Sigmoid colon (tissue), 7 donors: ENCODE data around the gene KRT26. TPM values are rescaled to one million over a fixed set of nuclear protein-coding genes. Genes with fewer than 3 reads are reported as not detected.

Source experiments
- DNase-seq: peaks from one replicate; pipeline ENCODE4 v3.0.0-alpha.2; 2019
- H3K27ac ChIP-seq, 4 donors: fragments of 200-600 bp; sonication (generic); one replicate each; pipeline ENCODE4 v1.5.1; 2016 to 2019; ENCODE audit warnings: mild to moderate bottlenecking in 1 of 4
- H3K27me3 ChIP-seq, 3 donors: fragments of 200-600 bp; sonication (generic); one replicate each; pipeline ENCODE4 v1.5.1; 2019; ENCODE audit warnings: mild to moderate bottlenecking in 1 of 3
- H3K36me3 ChIP-seq, 4 donors: fragments of 200-600 bp; sonication (generic); one replicate each; pipeline ENCODE4 v1.5.1; 2016 to 2019
- H3K4me1 ChIP-seq, 4 donors: fragments of 200-600 bp; sonication (generic); one replicate each; pipeline ENCODE4 v1.5.1; 2017 to 2019
- H3K4me3 ChIP-seq, 4 donors: fragments of 200-600 bp; sonication (generic); one replicate each; pipeline ENCODE4 v1.5.1; 2017 to 2019; ENCODE audit warnings: mild to moderate bottlenecking in 2 of 4, moderate library complexity in 1 of 4
- H3K9me3 ChIP-seq, 4 donors: fragments of 200-600 bp in 3 of 4; sonication (generic) in 3 of 4; one replicate each; pipeline versions ENCODE4 v1.5.1 to v1.6.1; 2013 to 2019
- EP300 ChIP-seq, 4 donors: sonication (generic); formaldehyde crosslinking; IDR thresholded peaks; one replicate each; pipeline ENCODE4 v1.6.1; 2017; ENCODE audit warnings: antibody characterized with exemption in 4 of 4
- POLR2A ChIP-seq, 2 donors: fragments of 450-650 bp; IDR thresholded peaks; one replicate each; pipeline ENCODE4 v1.6.1; 2016; ENCODE audit warnings: antibody characterized with exemption in 2 of 2, mild to moderate bottlenecking in 2 of 2, moderate library complexity in 2 of 2
- POLR2AphosphoS5 ChIP-seq, 4 donors: sonication (generic); formaldehyde crosslinking; IDR thresholded peaks; one replicate each; pipeline ENCODE4 v1.6.1; 2017; ENCODE audit warnings: antibody characterized with exemption in 4 of 4
- WGBS, 2 donors: extraction: QIAGEN DNeasy Blood & Tissue Kit; methylation state at CpG; one replicate each; pipeline ENCODE4 v1.1.7; 2013; 5-methylcytosine and 5-hydroxymethylcytosine counted together
- intact Hi-C: fragments of 100-400 bp; cut with DNase I; formaldehyde crosslinking; loops from one replicate; pipeline ENCODE4 v1.15.1; 2023
- polyA plus RNA-seq, 3 donors: library from polyadenylated mRNA; stranded (reverse); fragments of 200-250 nt; gene quantifications; one replicate each; pipeline ENCODE4 v1.2.3, GENCODE V29; 2013
- total RNA-seq, 4 donors: library from RNA; depleted of rRNA; stranded (reverse); fragments of >200 nt; gene quantifications; one replicate each; pipeline ENCODE4 v1.1.0, GENCODE V29; 2016
- TF ChIP-seq, protein P1 (sequence below), 4 experiments: fragments of 450-650 bp in 3 of 4; fragments of 200-600 bp in 1 of 4; IDR thresholded peaks; one replicate each; pipeline ENCODE4 v1.5.1; 2016 to 2019; ENCODE audit warnings: antibody characterized with exemption in 4 of 4, mild to moderate bottlenecking in 3 of 4, moderate library complexity in 2 of 4
- donor health status: healthy with polysubstance abuse.
- donor health status: Bipolar disorder and iron deficiency.
- donor health status: healthy.

The KRT26 gene
- total and polyA plus RNA-seq, 7 donors = not detected

GRCh38 chr17:40800381-40800780, 28.4 kb upstream of the KRT26 start:
- TF ChIP-seq POLR2A (IDR thresholded peaks at IDR 0.05) (no peak), EP300 (IDR thresholded peaks at IDR 0.05) (no peak), POLR2AphosphoS5 (IDR thresholded peaks at IDR 0.05) (no peak)
- TF ChIP-seq, protein P1, sequence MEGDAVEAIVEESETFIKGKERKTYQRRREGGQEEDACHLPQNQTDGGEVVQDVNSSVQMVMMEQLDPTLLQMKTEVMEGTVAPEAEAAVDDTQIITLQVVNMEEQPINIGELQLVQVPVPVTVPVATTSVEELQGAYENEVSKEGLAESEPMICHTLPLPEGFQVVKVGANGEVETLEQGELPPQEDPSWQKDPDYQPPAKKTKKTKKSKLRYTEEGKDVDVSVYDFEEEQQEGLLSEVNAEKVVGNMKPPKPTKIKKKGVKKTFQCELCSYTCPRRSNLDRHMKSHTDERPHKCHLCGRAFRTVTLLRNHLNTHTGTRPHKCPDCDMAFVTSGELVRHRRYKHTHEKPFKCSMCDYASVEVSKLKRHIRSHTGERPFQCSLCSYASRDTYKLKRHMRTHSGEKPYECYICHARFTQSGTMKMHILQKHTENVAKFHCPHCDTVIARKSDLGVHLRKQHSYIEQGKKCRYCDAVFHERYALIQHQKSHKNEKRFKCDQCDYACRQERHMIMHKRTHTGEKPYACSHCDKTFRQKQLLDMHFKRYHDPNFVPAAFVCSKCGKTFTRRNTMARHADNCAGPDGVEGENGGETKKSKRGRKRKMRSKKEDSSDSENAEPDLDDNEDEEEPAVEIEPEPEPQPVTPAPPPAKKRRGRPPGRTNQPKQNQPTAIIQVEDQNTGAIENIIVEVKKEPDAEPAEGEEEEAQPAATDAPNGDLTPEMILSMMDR (IDR thresholded peaks at IDR 0.05) = no peak
- Histone ChIP-seq H3K4me1 (no peaks in the 10 kb centered on the region), H3K9me3 (no peaks in the 10 kb centered on the region), H3K27ac (no peak overlapping the region), H3K36me3 (no peaks in the 10 kb centered on the region), H3K27me3 (peaks cover 0 to 35% (median 7%) of the 10 kb centered on the region in 3 donors), H3K4me3 (no peak overlapping the region)
- DNase-seq = no peak
- 64 to 70% methylated on average over 1 of the region's 1 CpG for WGBS, 2 donors
- intact Hi-C loops = loop anchor here (5.0 kb wide), 2 partner anchors 747 to 862 kb away; no protein-coding TSS in a partner anchor

DNA sequence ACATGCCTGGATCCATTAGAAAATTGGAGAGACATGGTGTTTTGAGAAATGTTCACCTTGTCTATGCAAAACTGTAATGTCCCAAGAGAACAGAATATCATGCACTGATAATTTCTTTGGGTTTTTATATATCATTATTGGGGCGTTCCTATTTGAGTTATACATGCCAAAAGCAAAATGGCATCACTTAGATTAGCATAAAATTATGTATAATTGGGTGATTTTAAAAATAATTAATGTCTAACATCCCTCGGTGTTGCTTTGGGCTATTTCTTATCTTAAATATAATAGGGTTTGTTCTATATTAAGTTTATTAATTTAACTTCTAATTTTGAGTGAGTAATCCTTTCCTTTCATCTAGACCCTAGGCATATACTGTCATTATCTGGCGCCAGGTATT, 27.9 kb upstream of the KRT26 start, which contains the start of gene KRT28:
KRT28 (minus strand) TSS at position 101 of the 400 bp plus-strand sequence; CDS start at position 35, 66 bp downstream.
- H3K27ac ChIP-seq = no peak within 1 kb of the TSS
- WGBS, 2 donors = 78 to 86% methylated on average over 3 of the region's 3 CpGs
- H3K9me3 ChIP-seq = no peaks in the 10 kb centered on the region
- TF ChIP-seq POLR2A (IDR thresholded peaks at IDR 0.05) = no peak
- no peak for TF ChIP-seq POLR2AphosphoS5 (IDR thresholded peaks at IDR 0.05)
- TF ChIP-seq, protein P1 (IDR thresholded peaks at IDR 0.05) = no peak
- TF ChIP-seq EP300 (IDR thresholded peaks at IDR 0.05) = no peak
- H3K4me1 ChIP-seq = no peaks in the 10 kb centered on the region
- DNase-seq = no peak
- no peak within 1 kb of the TSS for H3K4me3 ChIP-seq
- no peaks in the 10 kb centered on the region for H3K36me3 ChIP-seq
- peaks cover 0 to 33% (median 7%) of the 10 kb centered on the region in 3 donors for H3K27me3 ChIP-seq
- intact Hi-C loops = loop anchor here (5.0 kb wide), 2 partner anchors 747 to 862 kb away; no protein-coding TSS in a partner anchor

DNA sequence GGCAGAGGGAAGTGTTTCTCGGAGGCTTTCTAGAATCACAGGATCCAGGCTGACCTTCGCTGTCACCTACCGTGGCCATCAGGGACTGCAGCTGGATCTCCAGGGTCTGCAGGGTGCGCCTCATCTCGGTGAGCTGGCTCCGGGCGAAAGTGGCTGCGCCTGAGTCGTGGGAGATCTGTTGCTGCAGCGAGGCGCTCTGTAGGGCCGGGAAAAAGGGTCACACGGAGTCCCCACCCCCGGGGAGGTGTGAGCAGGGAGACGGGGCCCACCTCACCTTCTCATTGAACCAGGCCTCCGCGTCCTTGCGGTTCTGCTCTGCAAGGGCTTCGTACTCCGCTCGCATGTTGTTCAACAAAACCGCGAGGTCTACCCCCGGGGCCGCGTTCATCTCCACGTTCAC, 24.8 kb upstream of the KRT26 start:
- H3K4me3 ChIP-seq = no peak overlapping the region
- H3K4me1 ChIP-seq = no peaks in the 10 kb centered on the region
- TF ChIP-seq, protein P1 (IDR thresholded peaks at IDR 0.05) = no peak
- TF ChIP-seq EP300 (IDR thresholded peaks at IDR 0.05) = no peak
- DNase-seq = no peak
- WGBS, 2 donors = 81 to 82% methylated on average over 27 of the region's 27 CpGs
- H3K36me3 ChIP-seq = no peaks in the 10 kb centered on the region
- no peaks in the 10 kb centered on the region for H3K9me3 ChIP-seq
- intact Hi-C loops = no loop called here
- peaks cover 0 to 30% (median 7%) of the 10 kb centered on the region in 3 donors for H3K27me3 ChIP-seq
- no peak overlapping the region for H3K27ac ChIP-seq

- 69 to 77% methylated on average over 10 of the region's 10 CpGs for WGBS, 2 donors
- intact Hi-C loops = no loop called here
- TF ChIP-seq POLR2AphosphoS5 (IDR thresholded peaks at IDR 0.05) (no peak), POLR2A (IDR thresholded peaks at IDR 0.05) (no peak), EP300 (IDR thresholded peaks at IDR 0.05) (no peak)
- TF ChIP-seq, protein P1 (IDR thresholded peaks at IDR 0.05) = no peak
- H3K36me3 ChIP-seq = no peaks in the 10 kb centered on the region
- H3K27me3 ChIP-seq = peaks cover 0 to 30% (median 7%) of the 10 kb centered on the region in 3 donors
- no peak overlapping the region for H3K27ac ChIP-seq
- no peaks in the 10 kb centered on the region for H3K4me1 ChIP-seq
- H3K9me3 ChIP-seq = no peaks in the 10 kb centered on the region
- no peak for DNase-seq
- no peak overlapping the region for H3K4me3 ChIP-seq
These were observed 23.1 kb upstream of the KRT26 start for GRCh38 chr17:40795019-40795667.
